Measurements from ENCODE around the gene UBTD2.

Gene UBTD2

GRCh38 chr5:172167895-172168294 lies 115.7 kb downstream of the UBTD2 start:
- no peak for DNase-seq

GRCh38 chr5:172166030-172166826 lies 117.3 kb downstream of the UBTD2 start:
- DNase-seq: no peak

GRCh38 chr5:172165465-172165864 lies 118.1 kb downstream of the UBTD2 start:
- DNase-seq: no peak

GRCh38 chr5:172164769-172165212 lies 118.8 kb downstream of the UBTD2 start:
- DNase-seq: no peak

- DNase-seq: no peak
Observed at GRCh38 chr5:172163346-172163745, 120.2 kb downstream of the UBTD2 start.

- DNase-seq: no peak
Observed at GRCh38 chr5:172162987-172163343, 120.6 kb downstream of the UBTD2 start.

GRCh38 chr5:172162323-172162986 lies 121.1 kb downstream of the UBTD2 start:
- DNase-seq: peak; percentile 4

GRCh38 chr5:172160506-172160905 lies 123.1 kb downstream of the UBTD2 start:
- DNase-seq: no peak
